Endodermal cell (in vitro differentiated cells): ENCODE data around the gene SLIT3. TPM values are rescaled to one million over a fixed set of nuclear protein-coding genes. Genes with fewer than 3 reads are reported as not detected.

ENCODE experiments used
- DNase-seq: peaks from one replicate; pipeline ENCODE4 v3.0.0-alpha.2; 2017
- H3K27ac ChIP-seq: 2 replicates; pipeline ENCODE4 v1.5.1; 2013; ENCODE audit warnings: mild to moderate bottlenecking, low read depth, low read length, moderate library complexity
- H3K27me3 ChIP-seq: 2 replicates; pipeline ENCODE4 v1.6.1; 2013; ENCODE audit warnings: mild to moderate bottlenecking, low read length, moderate library complexity; ENCODE audit not compliant: insufficient read depth, control insufficient read depth, poor library complexity, severe bottlenecking
- H3K36me3 ChIP-seq: 2 replicates; pipeline ENCODE4 v1.7.0; 2013; ENCODE audit warnings: mild to moderate bottlenecking, low read length, moderate library complexity; ENCODE audit not compliant: control insufficient read depth, insufficient read depth
- H3K4me1 ChIP-seq: one replicate; pipeline ENCODE4 v1.7.0; 2013; ENCODE audit warnings: low read length; ENCODE audit not compliant: control insufficient read depth, insufficient read depth
- H3K4me3 ChIP-seq: 2 replicates; pipeline ENCODE4 v1.5.1; 2013; ENCODE audit warnings: mild to moderate bottlenecking, low read length, moderate library complexity
- H3K9ac ChIP-seq: 2 replicates; pipeline ENCODE4 v1.6.1; 2013; ENCODE audit warnings: mild to moderate bottlenecking, low read length, moderate library complexity; ENCODE audit not compliant: poor library complexity, severe bottlenecking; ENCODE audit errors: extremely low read depth
- H3K9me3 ChIP-seq: 2 replicates; pipeline ENCODE4 v1.6.1; 2013; ENCODE audit warnings: mild to moderate bottlenecking, low read length, moderate library complexity; ENCODE audit not compliant: control insufficient read depth
- H3K27ac Mint-ChIP-seq: 2 replicates; pipeline ENCODE4 v1.8.0; 2020; ENCODE audit warnings: mixed read lengths
- H3K27me3 Mint-ChIP-seq: 2 replicates; pipeline ENCODE4 v1.8.0; 2021; ENCODE audit warnings: mild to moderate bottlenecking, mixed read lengths; ENCODE audit not compliant: insufficient read depth
- H3K36me3 Mint-ChIP-seq: 2 replicates; pipeline ENCODE4 v1.8.0; 2020; ENCODE audit warnings: low read depth, mixed read lengths
- H3K4me1 Mint-ChIP-seq: 2 replicates; pipeline ENCODE4 v1.8.0; 2020; ENCODE audit warnings: mixed read lengths
- H3K4me3 Mint-ChIP-seq: 2 replicates; pipeline ENCODE4 v1.8.0; 2020; ENCODE audit warnings: mild to moderate bottlenecking, moderate library complexity, mixed read lengths
- H3K9me3 Mint-ChIP-seq: 2 replicates; pipeline ENCODE4 v1.8.0; 2020; ENCODE audit warnings: mild to moderate bottlenecking, mixed read lengths
- WGBS, 2 experiments: methylation state at CpG; one replicate each; pipeline versions ENCODE4 v1.1.5 to v1.1.7; 2013; ENCODE audit warnings: missing lambda C conversion rate in 2 of 2, mixed read lengths in 1 of 2; ENCODE audit not compliant: insufficient coverage in 1 of 2, insufficient read length in 1 of 2; 5-methylcytosine and 5-hydroxymethylcytosine counted together
- long read RNA-seq, 4 experiments: library from polyadenylated mRNA in 2 of 4; library from RNA in 1 of 4; library from capped mRNA in 1 of 4; stranded (forward) in 3 of 4; unstranded in 1 of 4; transcript quantifications; one replicate each; pipeline ENCODE4 v2.0.0, GENCODE V29; 2020 to 2021; ENCODE audit warnings: inconsistent platforms in 1 of 4
- polyA plus RNA-seq, 2 experiments: library from polyadenylated mRNA; stranded (reverse); fragments of 50-300 nt; gene quantifications; one replicate each; pipeline ENCODE4 v1.2.3, GENCODE V29; 2013
- total RNA-seq, 2 donors: library from RNA; stranded (reverse); fragmentation: NEBNext Ultra II Directional in 1 of 2; extraction: Animal tissue kit (Norgen Biotek cat#: 25700) in 1 of 2; gene quantifications; 2 replicates in 1 of 2; 3 replicates in 1 of 2; pipeline ENCODE4 v1.2.1, GENCODE V29; 2021
- TF ChIP-seq, protein P1 (sequence below): fragments of 200-600 bp; sonication (generic); conservative IDR thresholded peaks from 2 replicates; pipeline ENCODE4 v1.5.0; 2021; ENCODE audit warnings: antibody characterized with exemption, mild to moderate bottlenecking

The SLIT3 gene
- 1 to 10 TPM; 2.5 to 3.4 TPM for total RNA-seq
- 12.4 TPM for polyA plus RNA-seq (2013, experiment 1 of 2)
- 14.2 TPM for polyA plus RNA-seq (2013, experiment 2 of 2)
- long read RNA-seq, experiment 1: 0 reads
- long read RNA-seq, experiment 2, partial matches to known transcripts: 2 of 5 reads
- long read RNA-seq, experiment 2, other reads (novel, unspliced or antisense): 3 of 5 reads
- long read RNA-seq, experiment 3, partial matches to known transcripts: 1 of 3 reads
- long read RNA-seq, experiment 3, other reads (novel, unspliced or antisense): 2 of 3 reads
- long read RNA-seq, experiment 4: 0 reads

DNA sequence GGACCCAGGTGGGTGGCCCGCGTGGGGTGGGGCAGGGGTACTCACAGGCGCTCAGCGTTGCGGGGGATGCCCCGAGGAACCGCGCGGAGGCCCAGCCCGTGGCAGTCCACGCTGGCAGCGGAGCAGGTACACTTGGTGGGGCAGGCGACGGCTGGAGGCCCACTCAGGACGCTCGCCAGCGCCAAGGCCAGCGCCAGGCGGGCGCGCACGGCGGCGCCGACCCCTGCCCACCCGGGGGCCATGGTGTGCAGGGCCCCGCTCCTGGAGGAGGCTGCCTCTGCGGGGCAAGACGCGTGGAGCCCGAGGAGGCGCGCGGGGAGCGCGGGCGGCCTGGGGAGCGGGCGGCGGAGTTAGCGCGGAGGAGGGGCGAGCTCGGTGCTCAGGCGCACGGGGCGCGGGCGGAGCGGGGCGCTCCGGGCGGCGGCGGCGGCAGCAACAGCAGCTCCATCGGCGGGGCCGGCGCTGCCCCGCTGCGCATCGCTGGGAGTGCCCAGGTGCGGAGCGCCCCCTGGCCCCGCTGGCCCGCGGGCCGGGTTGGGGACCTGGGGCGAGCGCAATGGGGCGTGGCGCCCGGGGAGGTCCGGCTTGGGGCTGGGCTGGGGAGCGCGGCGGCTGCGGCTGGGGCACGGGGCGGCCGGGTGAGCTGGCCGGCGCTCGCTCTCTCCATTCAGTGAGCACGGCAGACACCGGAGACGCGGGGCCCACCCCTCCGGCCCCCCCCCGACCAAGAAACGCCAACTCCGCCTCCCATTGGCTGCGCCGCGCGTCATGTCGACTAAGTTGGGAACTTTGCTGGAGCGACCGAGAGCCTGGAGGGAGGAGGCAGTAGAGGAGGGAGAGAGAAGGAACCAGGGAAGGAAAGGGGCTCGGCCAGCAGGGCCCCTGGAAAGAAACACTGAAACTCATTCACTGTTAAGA, at the start of gene SLIT3:
TSS of gene SLIT3 (minus strand) at position 672 of the 918 bp plus-strand sequence. CDS start at position 242, 430 bp downstream.
- DNase-seq: peak; percentile 94
- TF ChIP-seq, protein P1, sequence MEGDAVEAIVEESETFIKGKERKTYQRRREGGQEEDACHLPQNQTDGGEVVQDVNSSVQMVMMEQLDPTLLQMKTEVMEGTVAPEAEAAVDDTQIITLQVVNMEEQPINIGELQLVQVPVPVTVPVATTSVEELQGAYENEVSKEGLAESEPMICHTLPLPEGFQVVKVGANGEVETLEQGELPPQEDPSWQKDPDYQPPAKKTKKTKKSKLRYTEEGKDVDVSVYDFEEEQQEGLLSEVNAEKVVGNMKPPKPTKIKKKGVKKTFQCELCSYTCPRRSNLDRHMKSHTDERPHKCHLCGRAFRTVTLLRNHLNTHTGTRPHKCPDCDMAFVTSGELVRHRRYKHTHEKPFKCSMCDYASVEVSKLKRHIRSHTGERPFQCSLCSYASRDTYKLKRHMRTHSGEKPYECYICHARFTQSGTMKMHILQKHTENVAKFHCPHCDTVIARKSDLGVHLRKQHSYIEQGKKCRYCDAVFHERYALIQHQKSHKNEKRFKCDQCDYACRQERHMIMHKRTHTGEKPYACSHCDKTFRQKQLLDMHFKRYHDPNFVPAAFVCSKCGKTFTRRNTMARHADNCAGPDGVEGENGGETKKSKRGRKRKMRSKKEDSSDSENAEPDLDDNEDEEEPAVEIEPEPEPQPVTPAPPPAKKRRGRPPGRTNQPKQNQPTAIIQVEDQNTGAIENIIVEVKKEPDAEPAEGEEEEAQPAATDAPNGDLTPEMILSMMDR: peak; percentile 41
- Histone ChIP-seq H3K27ac (no peak within 1 kb of the TSS), H3K9me3 (no peaks in the 10 kb centered on the region), H3K4me1 (no peaks in the 10 kb centered on the region), H3K36me3 (no peaks in the 10 kb centered on the region), H3K9ac (no peak within 1 kb of the TSS), H3K4me3 (peak within 1 kb of the TSS; percentile 77), H3K27me3 (peaks cover 76% of the 10 kb centered on the region)
- WGBS, 2 experiments: 2 to 3% methylated on average over 32 to 101 of the region's 101 CpGs
- no peaks in the 10 kb centered on the region for H3K36me3 Mint-ChIP-seq
- H3K9me3 Mint-ChIP-seq: no peaks in the 10 kb centered on the region
- H3K4me1 Mint-ChIP-seq: peaks cover 15% of the 10 kb centered on the region
- H3K27ac Mint-ChIP-seq: no peak within 1 kb of the TSS
- peaks cover 76% of the 10 kb centered on the region for H3K27me3 Mint-ChIP-seq
- peak within 1 kb of the TSS; percentile 60 for H3K4me3 Mint-ChIP-seq

DNA sequence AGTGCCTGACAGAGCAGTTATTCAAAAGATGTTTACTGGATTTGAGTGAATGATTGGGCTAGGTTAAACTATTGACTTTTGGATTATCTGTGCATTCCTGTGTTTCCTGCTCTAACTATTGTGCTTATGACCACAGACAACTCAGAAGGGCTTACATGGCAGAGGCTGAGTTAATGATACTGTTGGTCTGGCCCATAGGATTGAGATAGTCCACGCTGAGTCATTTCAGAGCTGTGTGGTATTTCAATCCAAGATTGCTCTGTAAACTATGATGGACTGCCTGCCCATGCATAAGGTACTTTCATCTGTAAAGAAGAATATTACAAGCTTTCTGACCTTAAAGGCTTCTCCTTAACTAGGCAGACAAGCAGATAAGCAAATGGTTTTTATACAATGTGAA, 49.1 kb upstream of the SLIT3 start:
- WGBS, 2 experiments: 86 to 90% methylated on average over 1 of the region's 1 CpG
- Histone ChIP-seq H3K9ac (no peak overlapping the region), H3K4me3 (no peak overlapping the region), H3K27me3 (peaks cover 2% of the 10 kb centered on the region), H3K4me1 (no peaks in the 10 kb centered on the region), H3K36me3 (no peaks in the 10 kb centered on the region), H3K27ac (no peak overlapping the region), H3K9me3 (no peaks in the 10 kb centered on the region)
- Mint-ChIP-seq H3K4me1 (no peaks in the 10 kb centered on the region), H3K27ac (no peak overlapping the region), H3K27me3 (peaks cover 10% of the 10 kb centered on the region), H3K36me3 (no peaks in the 10 kb centered on the region), H3K9me3 (no peaks in the 10 kb centered on the region), H3K4me3 (no peak overlapping the region)
- TF ChIP-seq, protein P1: no peak
- DNase-seq: no peak

DNA sequence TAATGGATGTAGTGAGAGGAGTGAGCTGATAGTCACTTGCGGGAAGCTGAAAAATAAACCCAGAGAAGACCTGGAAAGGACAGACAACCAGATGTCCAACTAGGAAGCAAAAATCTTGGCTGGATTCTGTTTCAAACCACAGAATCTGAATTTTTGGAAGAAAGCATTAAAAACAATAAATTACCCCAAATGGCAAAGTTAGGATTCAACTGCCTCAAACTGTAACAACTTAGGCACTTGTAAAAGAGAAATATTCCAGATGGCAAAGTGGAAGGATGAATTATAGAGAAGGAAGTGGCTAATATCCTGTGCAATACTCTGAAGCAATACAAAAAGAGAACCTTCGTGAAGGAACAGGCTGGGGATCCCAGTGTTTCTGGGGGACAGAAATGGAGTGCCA, 46.8 kb upstream of the SLIT3 start:
- DNase-seq: no peak
- Histone ChIP-seq H3K4me3 (no peak overlapping the region), H3K36me3 (no peaks in the 10 kb centered on the region), H3K27ac (no peak overlapping the region), H3K9ac (no peak overlapping the region), H3K9me3 (no peaks in the 10 kb centered on the region), H3K4me1 (no peaks in the 10 kb centered on the region), H3K27me3 (no peaks in the 10 kb centered on the region)
- no peak overlapping the region for H3K27ac Mint-ChIP-seq
- TF ChIP-seq, protein P1: no peak
- no peaks in the 10 kb centered on the region for H3K9me3 Mint-ChIP-seq
- H3K4me3 Mint-ChIP-seq: no peak overlapping the region
- 90 to 91% methylated on average over 2 of the region's 2 CpGs for WGBS, 2 experiments
- H3K36me3 Mint-ChIP-seq: no peaks in the 10 kb centered on the region
- peaks cover 3% of the 10 kb centered on the region for H3K4me1 Mint-ChIP-seq
- peaks cover 14% of the 10 kb centered on the region for H3K27me3 Mint-ChIP-seq
